Left lung (tissue), 10 donors: Measurements from ENCODE around the gene TES. TPM values are rescaled to one million over a fixed set of nuclear protein-coding genes. Genes with fewer than 3 reads are reported as not detected.

ENCODE experiments used
- ATAC-seq: fragments of 200-7000 bp; cut with Tn5 transposase; one replicate; pipeline ENCODE4 v1.9.1; 2020; ENCODE audit warnings: moderate library complexity
- DNase-seq, 4 donors: peaks; one replicate each; pipeline ENCODE4 v3.0.0-alpha.2; 2013 to 2020
- H3K27ac ChIP-seq, 2 donors: fragments of 200-600 bp; sonication (generic) in 1 of 2; one replicate each; pipeline versions ENCODE4 v1.5.0 to v1.8.0; 2020 to 2021
- H3K27me3 ChIP-seq, 2 donors: fragments of 200-600 bp; sonication (generic) in 1 of 2; one replicate each; pipeline versions ENCODE4 v1.5.0 to v1.8.0; 2020 to 2021
- H3K36me3 ChIP-seq, 2 donors: fragments of 200-600 bp; sonication (generic) in 1 of 2; one replicate each; pipeline versions ENCODE4 v1.5.0 to v1.8.0; 2020 to 2021
- H3K4me1 ChIP-seq, 2 donors: fragments of 200-600 bp; one replicate each; pipeline ENCODE4 v1.8.0; 2021
- H3K4me3 ChIP-seq, 2 donors: fragments of 200-600 bp; sonication (generic) in 1 of 2; one replicate each; pipeline versions ENCODE4 v1.5.0 to v1.8.0; 2020 to 2021; ENCODE audit warnings: mild to moderate bottlenecking in 1 of 2
- H3K9me3 ChIP-seq, 2 donors: fragments of 200-600 bp; sonication (generic) in 1 of 2; one replicate each; pipeline versions ENCODE4 v1.5.0 to v1.8.0; 2020 to 2021
- CTCF ChIP-seq, 2 donors: fragments of 200-600 bp; sonication (generic) in 1 of 2; IDR thresholded peaks; one replicate each; pipeline versions ENCODE4 v1.5.0 to v1.8.0; 2021; ENCODE audit warnings: antibody characterized with exemption in 2 of 2
- intact Hi-C, 2 donors: fragments of 100-400 bp; cut with DNase I; formaldehyde crosslinking; loops; one replicate each; pipeline versions ENCODE4 v1.11.2 to v1.14.2; 2022
- polyA plus RNA-seq, 6 donors: library from polyadenylated mRNA; unstranded; fragments of 120-200 nt; gene quantifications; one replicate each; pipeline ENCODE4 v1.2.1, GENCODE V29; 2013; ENCODE audit not compliant: insufficient read length in 6 of 6
- total RNA-seq, 2 donors: library from RNA; stranded (reverse); fragmentation: NEBNext Ultra II Directional; extraction: Animal tissue kit (Norgen Biotek cat#: 25700); gene quantifications; one replicate each; pipeline ENCODE4 v1.2.1, GENCODE V29; 2021
- donor health status: DM: no; HTN: yes; CAD: no.
- donor health status: DM: no; HTN: no; CAD: no.

The TES gene
- total and polyA plus RNA-seq, 8 donors: 56.6 to 113 (median 66.5) TPM

GRCh38 chr7:116305485-116306408, 95.4 kb downstream of the TES start:
- no peaks in the 10 kb centered on the region for H3K4me1 ChIP-seq
- H3K36me3 ChIP-seq: no peaks in the 10 kb centered on the region
- TF ChIP-seq CTCF (IDR thresholded peaks at IDR 0.05): no peak
- no peak overlapping the region for H3K27ac ChIP-seq
- ATAC-seq: no peak
- DNase-seq: peak in 1 of 4 donors; percentile 43
- H3K4me3 ChIP-seq: no peak overlapping the region
- intact Hi-C loops: no loop called here
- H3K9me3 ChIP-seq: no peaks in the 10 kb centered on the region
- no peaks in the 10 kb centered on the region for H3K27me3 ChIP-seq

- no peaks in the 10 kb centered on the region for H3K36me3 ChIP-seq
- H3K4me3 ChIP-seq: no peak overlapping the region
- intact Hi-C loops: no loop called here
- no peaks in the 10 kb centered on the region for H3K9me3 ChIP-seq
- H3K27me3 ChIP-seq: no peaks in the 10 kb centered on the region
- H3K27ac ChIP-seq: no peak overlapping the region
- TF ChIP-seq CTCF (IDR thresholded peaks at IDR 0.05): no peak
- DNase-seq (no peak), ATAC-seq (no peak)
- H3K4me1 ChIP-seq: no peaks in the 10 kb centered on the region
These were observed 96.2 kb downstream of the TES start for GRCh38 chr7:116306409-116307048.

GRCh38 chr7:116307253-116307652, 96.9 kb downstream of the TES start:
- Histone ChIP-seq H3K27me3 (no peaks in the 10 kb centered on the region), H3K4me3 (no peak overlapping the region), H3K9me3 (no peaks in the 10 kb centered on the region), H3K27ac (no peak overlapping the region), H3K36me3 (no peaks in the 10 kb centered on the region), H3K4me1 (no peaks in the 10 kb centered on the region)
- no peak for ATAC-seq
- no peak for DNase-seq
- TF ChIP-seq CTCF (IDR thresholded peaks at IDR 0.05): no peak
- intact Hi-C loops: no loop called here

Other genes starting within 250 kb of the TES start
- 10 to 100 TPM; 12.9 to 42.9 TPM for gene TFEC, start 179.8 kb upstream of the TES start, total RNA-seq
- 1 to 10 TPM in 5 of 6 donors, under 1 TPM in 1; 0.95 to 2.2 (median 1.3) TPM for gene TFEC, start 179.8 kb upstream of the TES start, polyA plus RNA-seq